Measurements from ENCODE around the gene FABP3.

The FABP3 gene

DNA sequence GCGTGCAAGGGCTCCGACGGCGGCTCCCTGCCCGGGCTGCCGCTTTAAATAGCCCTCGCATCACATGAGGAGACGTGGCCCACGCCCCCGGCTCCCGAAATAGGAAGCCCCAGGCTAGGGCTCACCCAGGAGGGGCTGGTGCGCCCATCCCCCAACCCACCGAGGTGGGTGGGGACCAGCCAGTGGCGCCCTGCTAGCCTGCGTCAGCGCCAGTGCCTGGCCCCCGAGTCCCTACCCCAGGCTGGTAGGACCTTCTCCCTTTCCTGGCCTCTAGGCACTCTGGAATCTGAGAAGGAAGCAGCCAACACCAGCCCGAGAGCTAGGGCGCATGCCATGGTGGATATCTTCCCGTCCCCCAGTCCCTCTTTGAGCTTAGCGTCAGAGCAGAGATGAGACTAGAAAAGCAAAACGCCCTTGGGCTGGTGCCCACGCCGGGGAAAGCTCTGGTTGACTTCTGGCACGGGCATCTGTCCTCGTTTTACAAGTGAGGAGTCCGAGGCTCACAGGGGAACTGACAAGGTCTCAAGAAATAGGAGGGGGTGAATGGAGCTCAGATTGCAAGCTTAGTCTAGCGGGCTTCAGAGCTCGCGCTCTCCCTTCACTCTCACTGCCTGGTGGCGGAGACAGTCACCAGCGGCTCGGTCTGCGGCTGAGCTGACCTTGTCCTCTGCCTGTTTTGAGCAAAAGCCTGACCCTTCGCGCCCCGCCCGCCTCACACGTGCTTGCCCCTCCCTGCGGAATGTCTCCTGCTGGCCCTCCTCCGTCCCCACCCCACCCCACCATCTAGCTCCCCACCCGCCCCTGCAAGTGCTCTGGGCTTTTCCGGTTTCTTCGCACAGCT lies at the start of gene FABP3:
Gene FABP3, minus strand, starts transcription at position 21 of the 841 bp plus-strand sequence. CDS start 62 bp downstream, outside the sequence.
- DNase-seq (ENCODE audit: low read depth) = peak; percentile 26

GRCh38 chr1:31421371-31422040 lies 48.6 kb upstream of the FABP3 start:
- no peak overlapping the region for H3K4me3 ChIP-seq (ENCODE audit: low read depth, low read length)
- DNase-seq (ENCODE audit: low read depth) = no peak

More for the DNA sequence above, at the start of gene FABP3:
- peak within 1 kb of the TSS; percentile 44 for H3K4me3 ChIP-seq (ENCODE audit: low read depth, low read length)

GRCh38 chr1:31420716-31421115 lies 47.8 kb upstream of the FABP3 start:
- H3K4me3 ChIP-seq (ENCODE audit: low read depth, low read length) = no peak overlapping the region
- no peak for DNase-seq (ENCODE audit: low read depth)

GRCh38 chr1:31418626-31419323 lies 45.9 kb upstream of the FABP3 start:
- no peak overlapping the region for H3K4me3 ChIP-seq (ENCODE audit: low read depth, low read length)
- no peak for DNase-seq (ENCODE audit: low read depth)

GRCh38 chr1:31417148-31417547 lies 44.3 kb upstream of the FABP3 start:
- H3K4me3 ChIP-seq (ENCODE audit: low read depth, low read length) = no peak overlapping the region
- no peak for DNase-seq (ENCODE audit: low read depth)

GRCh38 chr1:31416101-31416736 lies 43.3 kb upstream of the FABP3 start:
- H3K4me3 ChIP-seq (ENCODE audit: low read depth, low read length) = no peak overlapping the region
- no peak for DNase-seq (ENCODE audit: low read depth)

DNA sequence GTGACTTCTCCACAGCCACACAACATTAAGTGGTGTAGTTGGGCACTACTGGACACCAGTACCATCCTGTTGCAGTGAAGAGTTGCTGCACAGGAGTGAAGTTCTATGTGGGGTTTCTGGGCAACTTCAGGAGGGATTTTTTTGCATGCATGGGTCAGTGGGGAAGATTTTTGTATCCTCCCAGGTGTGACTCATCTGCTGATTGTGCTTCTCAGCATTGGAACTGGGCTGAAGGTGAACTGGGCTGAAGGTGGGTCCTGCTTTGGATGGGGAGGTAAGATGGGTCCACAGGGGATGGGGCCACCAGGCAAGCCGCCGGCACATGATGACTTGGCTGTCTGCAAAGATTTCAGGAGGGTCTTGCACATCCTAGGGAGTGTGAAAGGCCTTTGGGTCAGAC lies 42.8 kb upstream of the FABP3 start:
- no peak overlapping the region for H3K4me3 ChIP-seq (ENCODE audit: low read depth, low read length)
- DNase-seq (ENCODE audit: low read depth) = no peak

GRCh38 chr1:31414980-31415370 lies 42.1 kb upstream of the FABP3 start:
- DNase-seq (ENCODE audit: low read depth) = no peak
- H3K4me3 ChIP-seq (ENCODE audit: low read depth, low read length) = no peak overlapping the region

DNA sequence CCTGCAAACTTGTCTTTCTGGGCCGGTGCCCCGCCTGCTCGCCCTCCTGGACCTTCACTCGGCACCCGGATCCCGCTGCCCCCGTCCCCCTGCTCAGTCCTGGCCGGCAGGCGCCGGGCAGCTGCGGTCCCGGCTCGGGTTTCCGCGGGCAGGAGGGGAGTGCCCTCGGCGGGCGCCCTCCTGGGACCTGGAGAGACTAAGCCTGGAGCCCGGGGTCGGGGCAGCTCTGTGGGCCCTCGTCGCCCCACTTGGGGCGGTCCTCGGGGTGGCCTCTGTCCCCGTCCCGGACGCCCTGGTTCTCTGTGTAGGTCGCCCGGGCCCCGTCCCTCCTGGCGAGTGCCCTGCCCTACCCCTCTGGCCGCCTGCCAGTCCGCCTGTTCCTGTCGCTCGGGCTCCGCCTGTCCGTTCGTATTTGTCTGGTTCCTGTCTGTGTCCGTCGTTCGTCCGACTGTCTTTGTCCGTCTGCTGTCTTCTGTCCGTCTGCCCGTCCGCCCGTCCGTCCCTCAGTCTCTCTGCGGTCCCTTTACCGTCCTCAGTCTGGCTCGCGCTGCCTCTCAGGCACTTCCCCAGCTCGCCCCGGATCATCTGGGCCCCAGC lies 40.6 kb upstream of the FABP3 start:
- peak overlapping the region; percentile 69 for H3K4me3 ChIP-seq (ENCODE audit: low read depth, low read length)
- no peak for DNase-seq (ENCODE audit: low read depth)

DNA sequence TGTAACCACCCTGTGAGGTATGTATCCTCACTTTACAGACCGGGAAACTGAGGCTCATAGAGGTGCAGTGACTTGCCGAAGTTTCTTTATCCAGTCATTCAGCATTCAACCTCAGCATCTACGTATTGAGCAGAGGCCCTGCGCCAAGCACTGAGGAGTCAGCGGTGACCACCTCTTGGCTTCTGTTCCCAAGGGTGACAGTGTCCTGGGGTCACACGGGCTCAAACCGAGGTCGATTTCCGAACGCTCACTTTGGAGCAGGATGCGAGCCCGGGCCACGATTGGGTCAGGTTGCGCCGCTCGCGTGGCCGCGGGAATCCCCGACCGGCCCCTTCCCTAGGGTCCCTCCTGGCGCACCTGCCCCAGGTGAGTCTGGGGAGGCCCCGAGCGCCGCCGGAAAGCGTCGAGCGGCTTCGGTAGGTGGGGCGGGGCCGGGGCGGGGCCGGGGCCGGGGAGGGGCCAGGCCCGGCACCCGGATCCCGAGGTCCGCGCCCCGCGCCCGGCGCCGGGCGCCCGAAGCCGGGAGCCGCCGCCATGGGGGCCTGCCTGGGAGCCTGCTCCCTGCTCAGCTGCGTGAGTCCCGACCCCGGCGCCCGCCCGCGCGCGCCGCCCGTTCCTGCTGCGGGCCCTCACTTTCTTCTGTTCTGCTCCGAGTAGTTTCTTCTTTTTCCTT lies 40.0 kb upstream of the FABP3 start, which contains the start of gene SERINC2:
Gene SERINC2, plus strand, starts transcription at position 482 of the 673 bp plus-strand sequence. Its CDS starts 53 bp downstream, at position 535.
- H3K4me3 ChIP-seq (ENCODE audit: low read depth, low read length) = peak within 1 kb of the TSS; percentile 69
- DNase-seq (ENCODE audit: low read depth) = no peak

DNA sequence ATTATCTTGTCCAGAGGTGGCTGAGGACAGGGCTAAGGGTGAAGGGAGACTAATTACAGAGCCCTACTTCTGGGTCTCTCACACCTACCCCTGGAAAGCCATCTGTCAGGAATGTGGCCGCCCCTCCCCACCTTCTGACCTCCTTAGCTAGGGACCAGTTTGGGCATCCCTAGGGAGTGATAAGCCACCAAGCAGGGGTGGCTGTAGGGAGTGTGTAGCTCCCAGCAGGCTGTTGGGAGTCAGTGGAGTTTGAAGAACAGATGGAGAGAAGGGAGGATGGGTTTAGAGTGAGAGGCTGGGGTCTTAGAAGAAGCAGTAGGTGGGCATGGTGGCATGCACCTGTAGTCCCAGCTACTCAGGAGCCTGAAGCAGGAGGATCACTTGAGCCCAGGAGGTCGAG lies 39.3 kb upstream of the FABP3 start:
- no peak for DNase-seq (ENCODE audit: low read depth)
- H3K4me3 ChIP-seq (ENCODE audit: low read depth, low read length) = no peak overlapping the region

DNA sequence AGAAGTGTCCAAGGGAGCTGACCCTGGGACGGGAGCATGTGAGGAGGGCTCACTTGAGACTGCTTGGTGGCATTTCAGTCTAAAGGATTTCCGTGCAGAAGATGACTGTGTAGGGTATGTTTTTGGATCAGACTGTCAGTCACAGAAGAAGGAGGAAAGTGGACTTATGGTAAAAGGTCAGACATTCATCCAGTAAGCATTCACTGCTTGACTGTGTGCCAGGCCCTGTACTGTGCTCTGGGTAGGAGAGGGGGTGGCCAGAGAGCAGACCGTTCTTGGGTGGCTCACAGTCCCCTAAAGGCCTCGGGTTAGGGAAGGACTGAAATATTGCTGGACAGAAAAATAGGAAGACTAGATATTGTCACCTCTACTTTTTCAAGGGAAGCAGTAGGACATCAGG lies 38.0 kb upstream of the FABP3 start:
- H3K4me3 ChIP-seq (ENCODE audit: low read depth, low read length) = no peak overlapping the region
- DNase-seq (ENCODE audit: low read depth) = no peak

DNA sequence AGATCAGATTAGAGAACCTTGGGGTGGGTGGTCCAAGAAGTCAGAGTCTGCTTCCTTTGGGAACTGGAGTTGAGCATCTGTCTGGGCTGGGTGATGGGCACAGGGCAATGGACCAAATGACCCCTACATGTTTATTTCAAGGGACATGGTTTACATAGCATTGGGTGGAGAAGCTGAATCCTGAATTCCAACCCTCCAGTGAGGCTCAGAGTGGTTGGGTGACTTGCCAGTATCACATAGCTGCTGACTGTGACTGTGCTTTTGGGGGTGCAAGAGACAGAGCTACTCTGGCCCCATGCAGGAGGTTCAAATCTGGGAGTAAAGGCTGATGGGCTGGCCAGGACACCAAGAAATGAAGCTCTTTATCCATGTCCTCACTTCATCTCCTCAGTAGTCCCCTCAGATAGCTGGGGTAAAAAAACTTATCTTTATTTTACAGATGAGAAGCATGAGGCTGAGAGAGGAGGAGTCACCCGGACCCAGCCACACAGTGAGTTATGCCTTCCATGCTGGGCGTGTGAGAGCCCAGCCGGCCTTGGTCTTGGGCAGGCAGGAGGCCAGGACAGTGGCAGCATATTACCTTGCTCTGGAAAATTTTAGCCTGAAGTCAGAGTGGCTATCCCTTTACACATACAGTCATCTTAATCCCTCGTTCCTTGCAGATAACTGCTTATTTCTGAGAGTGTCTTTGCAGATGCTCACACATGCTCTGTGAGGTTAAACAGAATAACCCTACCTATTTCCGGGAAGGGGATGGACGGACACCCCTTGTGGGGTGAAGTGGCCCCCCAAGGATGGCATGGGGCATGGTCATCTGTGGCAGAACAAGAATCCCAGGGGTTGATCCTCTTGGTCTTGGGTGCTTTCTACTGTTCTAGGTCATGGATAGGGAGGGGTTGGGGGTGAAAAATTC lies 37.3 kb upstream of the FABP3 start:
- H3K4me3 ChIP-seq (ENCODE audit: low read depth, low read length) = no peak overlapping the region
- no peak for DNase-seq (ENCODE audit: low read depth)

- H3K4me3 ChIP-seq (ENCODE audit: low read depth, low read length) = no peak overlapping the region
- no peak for DNase-seq (ENCODE audit: low read depth)
Measured at GRCh38 chr1:31408788-31409318, 36.0 kb upstream of the FABP3 start.

DNA sequence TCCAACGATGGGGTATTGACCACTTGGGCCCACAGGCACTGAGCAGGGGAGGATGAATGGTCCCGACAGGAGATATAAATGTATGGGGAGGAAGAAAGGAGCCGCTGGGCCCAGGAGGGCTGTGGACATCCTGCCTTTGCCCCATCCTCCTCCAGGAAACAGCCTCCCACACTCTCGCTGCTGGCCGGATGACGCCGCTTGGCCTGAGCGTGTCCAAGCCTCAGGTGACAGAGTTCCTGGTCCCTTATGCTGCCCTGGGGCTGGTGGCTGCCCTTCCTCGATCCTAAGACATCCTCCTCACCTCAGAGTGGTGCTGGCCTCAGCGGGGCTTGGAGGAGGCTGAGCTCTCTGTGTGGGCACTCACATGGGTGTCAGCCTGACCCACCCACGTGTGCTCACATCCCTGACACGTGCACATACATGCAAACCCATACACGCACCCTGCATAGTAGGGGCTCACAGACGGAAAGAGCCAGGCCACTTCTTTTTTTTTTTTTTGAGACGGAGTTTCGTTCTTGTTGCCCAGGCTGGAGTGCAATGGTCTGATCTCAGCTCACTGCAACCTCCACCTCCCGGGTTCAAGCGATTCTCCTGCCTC lies 34.3 kb upstream of the FABP3 start:
- no peak for DNase-seq (ENCODE audit: low read depth)
- no peak overlapping the region for H3K4me3 ChIP-seq (ENCODE audit: low read depth, low read length)

DNA sequence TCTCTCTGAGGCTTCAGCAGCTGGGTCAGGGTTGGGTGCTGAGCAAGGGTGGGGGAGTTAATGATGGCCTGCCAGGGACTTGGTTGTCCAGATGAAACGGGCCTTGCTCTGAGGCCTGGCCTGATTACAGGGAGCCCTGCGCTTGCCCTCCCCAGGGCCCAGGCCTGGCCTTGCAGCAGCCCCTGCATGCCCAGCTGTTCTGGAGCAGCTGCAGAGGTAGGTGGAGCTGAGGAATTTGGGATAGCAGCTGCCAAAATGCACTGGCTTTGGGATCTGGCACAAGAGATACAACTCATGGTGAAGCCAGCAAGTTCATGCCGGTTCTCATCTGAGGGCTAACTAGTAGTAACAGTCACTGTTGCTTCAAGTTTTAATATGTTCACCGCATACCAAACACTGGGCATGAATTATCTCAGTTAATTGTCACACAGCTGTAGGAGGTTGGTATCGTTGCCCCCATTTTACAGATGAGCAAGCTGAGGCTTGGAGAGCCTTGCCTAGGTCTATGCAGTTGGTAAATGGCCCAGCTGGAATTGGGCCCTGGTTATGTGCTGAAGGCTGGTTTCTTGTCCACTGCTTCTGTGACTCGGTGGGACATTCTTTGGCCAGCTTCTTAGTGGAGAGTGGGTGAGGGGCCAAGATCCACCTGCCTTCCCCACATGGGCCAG lies 32.8 kb upstream of the FABP3 start:
- H3K4me3 ChIP-seq (ENCODE audit: low read depth, low read length) = no peak overlapping the region
- DNase-seq (ENCODE audit: low read depth) = peak; percentile 41

- no peak overlapping the region for H3K4me3 ChIP-seq (ENCODE audit: low read depth, low read length)
- DNase-seq (ENCODE audit: low read depth) = no peak
Measured at GRCh38 chr1:31401241-31401640, 28.4 kb upstream of the FABP3 start.
